Endothelial cell of umbilical vein (primary cell): ENCODE results near the gene TUNAR. TPM values are rescaled to one million over a fixed set of nuclear protein-coding genes. Genes with fewer than 3 reads are reported as not detected.

Experiments used
- BruUV-seq: library from RNA; stranded (reverse); fragments of 400-500 nt; replicated peaks from 2 replicates; lab custom pipeline; 2021; lab: Mats Ljungman, UMichigan
- CTCF ChIA-PET: fragments of 300-600, 350-600 bp; sonication (Branson Sonifier 250); formaldehyde crosslinking; loops from one replicate; lab custom pipeline; 2021; ENCODE audit warnings: antibody characterized with exemption, inconsistent platforms; lab: Charles Lee
- POLR2A ChIA-PET: fragments of 300-600, 350-600 bp; sonication (Branson Sonifier 250); formaldehyde crosslinking; loops from one replicate; lab custom pipeline; 2021; ENCODE audit warnings: antibody characterized with exemption, inconsistent platforms; lab: Charles Lee
- DNase-seq: peaks from one replicate; pipeline ENCODE4 v3.0.0-alpha.2; 2011; ENCODE audit warnings: low read depth, low spot score
- FAIRE-seq: peaks from 2 replicates; lab custom pipeline; 2011; peaks lifted over from hg19 to GRCh38; lab: Jason Lieb, UNC
- H2AFZ ChIP-seq: 2 replicates; pipeline ENCODE4 v1.6.0; 2012; ENCODE audit warnings: low read depth, low read length, control low read depth, inconsistent platforms
- H3K27ac ChIP-seq: 2 replicates; pipeline ENCODE4 v1.5.1; 2011; ENCODE audit warnings: low read depth, mild to moderate bottlenecking, control low read depth, low read length, moderate library complexity; ENCODE audit not compliant: insufficient read depth
- H3K27me3 ChIP-seq, 2 experiments: 2 replicates each; pipeline versions ENCODE4 v1.6.0 to v1.6.1; 2011; ENCODE audit warnings: low read length in 2 of 2, mixed read lengths in 1 of 2; ENCODE audit not compliant: control insufficient read depth in 2 of 2, insufficient read depth in 2 of 2
- H3K36me3 ChIP-seq, 2 experiments: 2 replicates in 1 of 2; 3 replicates in 1 of 2; pipeline ENCODE4 v1.5.1; 2011; ENCODE audit warnings: low read length in 2 of 2, mild to moderate bottlenecking in 1 of 2, moderate library complexity in 1 of 2; ENCODE audit not compliant: control insufficient read depth in 2 of 2, insufficient read depth in 2 of 2; ENCODE audit errors: extremely low read depth in 1 of 2
- H3K4me1 ChIP-seq: 3 replicates; pipeline ENCODE4 v1.5.1; 2011; ENCODE audit warnings: mild to moderate bottlenecking, low read length; ENCODE audit not compliant: control insufficient read depth, insufficient read depth; ENCODE audit errors: extremely low read depth
- H3K4me2 ChIP-seq: 2 replicates; pipeline ENCODE4 v1.6.1; 2011; ENCODE audit warnings: low read length, control low read depth, mixed read lengths; ENCODE audit not compliant: insufficient read depth
- H3K4me3 ChIP-seq, 3 experiments: fragments of 200-600 bp in 1 of 3; sonication (generic), shearing (Covaris generic) in 1 of 3; replicated peaks in 1 of 3; 2 replicates each; pipeline ENCODE4 v1.5.1; 2011 to 2016; ENCODE audit warnings: control low read depth in 3 of 3, low read length in 3 of 3, mild to moderate bottlenecking in 2 of 3, inconsistent platforms in 1 of 3, low read depth in 1 of 3, moderate library complexity in 1 of 3; ENCODE audit not compliant: insufficient read depth in 1 of 3
- H3K79me2 ChIP-seq: 2 replicates; pipeline ENCODE4 v1.6.0; 2012; ENCODE audit warnings: low read length, inconsistent platforms; ENCODE audit not compliant: control insufficient read depth, insufficient read depth
- H3K9ac ChIP-seq: replicated peaks from 2 replicates; pipeline ENCODE3; 2011; ENCODE audit warnings: low read length, control low read depth; ENCODE audit not compliant: insufficient read depth; ENCODE audit errors: extremely low read depth
- H3K9me1 ChIP-seq: replicated peaks from 3 replicates; pipeline ENCODE4 v1.6.0; 2011; ENCODE audit warnings: mild to moderate bottlenecking, low read length; ENCODE audit not compliant: control insufficient read depth, insufficient read depth; ENCODE audit errors: extremely low read depth
- H3K9me3 ChIP-seq: replicated peaks from 2 replicates; pipeline ENCODE4 v1.5.1; 2012; ENCODE audit warnings: low read length, inconsistent platforms; ENCODE audit not compliant: control insufficient read depth, insufficient read depth
- H4K20me1 ChIP-seq: replicated peaks from 2 replicates; pipeline ENCODE3; 2011; ENCODE audit warnings: mild to moderate bottlenecking, low read length; ENCODE audit not compliant: control insufficient read depth, insufficient read depth; ENCODE audit errors: extremely low read depth
- EZH2 ChIP-seq: IDR thresholded peaks from 2 replicates; pipeline ENCODE4 v1.6.1; 2012; ENCODE audit warnings: borderline replicate concordance, low read depth, mild to moderate bottlenecking, moderate library complexity, low read length, inconsistent platforms; ENCODE audit not compliant: severe bottlenecking
- FOS ChIP-seq: IDR thresholded peaks from 2 replicates; pipeline ENCODE4 v1.6.1; 2011; ENCODE audit warnings: mild to moderate bottlenecking, low read length, moderate library complexity, borderline replicate concordance; ENCODE audit not compliant: insufficient read depth
- GATA2 ChIP-seq: IDR thresholded peaks from 2 replicates; pipeline ENCODE4 v1.7.0; 2011; ENCODE audit warnings: low read depth, mild to moderate bottlenecking, moderate library complexity, mixed read lengths, low read length; ENCODE audit not compliant: insufficient read length, insufficient read depth
- JUN ChIP-seq: IDR thresholded peaks from 2 replicates; pipeline ENCODE4 v1.6.1; 2011; ENCODE audit warnings: borderline replicate concordance, low read depth; ENCODE audit not compliant: insufficient read length, insufficient read depth
- MAX ChIP-seq: IDR thresholded peaks from 2 replicates; pipeline ENCODE4 v1.6.1; 2011; ENCODE audit not compliant: insufficient read depth, insufficient read length
- MYC ChIP-seq: IDR thresholded peaks from one replicate; pipeline ENCODE4 v1.6.1; 2011; ENCODE audit warnings: mild to moderate bottlenecking, low read depth, low read length
- POLR2A ChIP-seq: IDR thresholded peaks from 2 replicates; pipeline ENCODE4 v1.6.1; 2012; ENCODE audit warnings: low read depth, mild to moderate bottlenecking, control low read depth, low read length
- POLR2AphosphoS5 ChIP-seq: IDR thresholded peaks from 2 replicates; pipeline ENCODE4 v1.6.1; 2012; ENCODE audit warnings: low read depth, mild to moderate bottlenecking, control low read depth, low read length, moderate library complexity; ENCODE audit not compliant: insufficient read depth
- dilution Hi-C: fragments of 300-500 bp; cut with MboI; formaldehyde crosslinking; loops from one replicate; pipeline ENCODE4 v1.15.0; 2019; ENCODE audit warnings: low sequenced_read_pairs; ENCODE audit not compliant: extremely low pct_ligation_motif_present
- intact Hi-C: fragments of 100-400 bp; cut with micrococcal nuclease; formaldehyde crosslinking; loops from one replicate; pipeline ENCODE4 v1.10.0; 2022
- polyA plus RNA-seq, 4 experiments: library from polyadenylated mRNA; depleted of rRNA in 3 of 4; stranded (reverse) in 3 of 4; unstranded in 1 of 4; fragments of >200 nt; gene quantifications; 2 replicates each; pipeline versions ENCODE4 v1.2.1 to v1.2.3, GENCODE V29; 2011 to 2012; ENCODE audit warnings: missing spikeins in 1 of 4
- total RNA-seq: library from RNA; stranded (reverse); gene quantifications from 2 replicates; pipeline ENCODE4 v1.2.3, GENCODE V29; 2021
- TF ChIP-seq, protein P1 (sequence below), 2 donors: IDR thresholded peaks; 1 replicate in 1 of 2; 2 replicates in 1 of 2; pipeline ENCODE4 v1.5.1; 2011; ENCODE audit warnings: low read length in 2 of 2, mild to moderate bottlenecking in 2 of 2, moderate library complexity in 2 of 2, control low read depth in 1 of 2, inconsistent platforms in 1 of 2, low read depth in 1 of 2; ENCODE audit not compliant: insufficient read depth in 1 of 2; ENCODE audit errors: extremely low read depth in 1 of 2

Gene TUNAR
- total and polyA plus RNA-seq, 2 donors (not counting 3 experiments of a cell fraction or from before 2014, with no cell fraction given) = not detected

GRCh38 chr14:95857275-95857674 lies 19.4 kb upstream of the TUNAR start:
- FAIRE-seq = no peak
- POLR2A ChIA-PET = no interaction called here
- no peaks in the 10 kb centered on the region for H3K4me1 ChIP-seq

More at GRCh38 chr14:95857275-95857674, 19.4 kb upstream of the TUNAR start:
- Histone ChIP-seq H3K27me3 (no peaks in the 10 kb centered on the region), H3K9me3 (no peaks in the 10 kb centered on the region), H3K27ac (no peak overlapping the region), H2AFZ (no peak overlapping the region), H3K4me2 (no peak overlapping the region), H4K20me1 (no peaks in the 10 kb centered on the region), H3K36me3 (no peaks in the 10 kb centered on the region), H3K79me2 (no peaks in the 10 kb centered on the region), H3K9me1 (no peaks in the 10 kb centered on the region), H3K4me3 (no peak overlapping the region), H3K9ac (no peak overlapping the region)
- dilution Hi-C loops = no loop called here
- DNase-seq = no peak
- no TSS peak for BruUV-seq
- no peak for TF ChIP-seq GATA2
- TF ChIP-seq, protein P1, sequence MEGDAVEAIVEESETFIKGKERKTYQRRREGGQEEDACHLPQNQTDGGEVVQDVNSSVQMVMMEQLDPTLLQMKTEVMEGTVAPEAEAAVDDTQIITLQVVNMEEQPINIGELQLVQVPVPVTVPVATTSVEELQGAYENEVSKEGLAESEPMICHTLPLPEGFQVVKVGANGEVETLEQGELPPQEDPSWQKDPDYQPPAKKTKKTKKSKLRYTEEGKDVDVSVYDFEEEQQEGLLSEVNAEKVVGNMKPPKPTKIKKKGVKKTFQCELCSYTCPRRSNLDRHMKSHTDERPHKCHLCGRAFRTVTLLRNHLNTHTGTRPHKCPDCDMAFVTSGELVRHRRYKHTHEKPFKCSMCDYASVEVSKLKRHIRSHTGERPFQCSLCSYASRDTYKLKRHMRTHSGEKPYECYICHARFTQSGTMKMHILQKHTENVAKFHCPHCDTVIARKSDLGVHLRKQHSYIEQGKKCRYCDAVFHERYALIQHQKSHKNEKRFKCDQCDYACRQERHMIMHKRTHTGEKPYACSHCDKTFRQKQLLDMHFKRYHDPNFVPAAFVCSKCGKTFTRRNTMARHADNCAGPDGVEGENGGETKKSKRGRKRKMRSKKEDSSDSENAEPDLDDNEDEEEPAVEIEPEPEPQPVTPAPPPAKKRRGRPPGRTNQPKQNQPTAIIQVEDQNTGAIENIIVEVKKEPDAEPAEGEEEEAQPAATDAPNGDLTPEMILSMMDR (IDR thresholded peaks at IDR 0.05; ENCODE audit: extremely low read depth in 1 of 2, insufficient read depth in 1 of 2, low read depth in 1 of 2, low read length in 2 of 2) = no peak
- no peak for TF ChIP-seq FOS
- TF ChIP-seq MYC = no peak
- no peak for TF ChIP-seq POLR2AphosphoS5
- TF ChIP-seq MAX = no peak
- no peak for TF ChIP-seq POLR2A
- no peak for TF ChIP-seq JUN
- no peak for TF ChIP-seq EZH2
- intact Hi-C loops = no loop called here
- CTCF ChIA-PET = no interaction called here
